BE2C (cell line): ENCODE data around the gene KCNK2.

ENCODE experiments used
- DNase-seq: peaks from one replicate; pipeline ENCODE4 v3.0.0-alpha.2; 2020
- H3K27me3 ChIP-seq: fragments of 250-450 bp; sonication (Bioruptor Pico); 2 replicates; pipeline ENCODE4 v1.5.1; 2020; ENCODE audit warnings: mild to moderate bottlenecking
- H3K36me3 ChIP-seq: fragments of 250-450 bp; sonication (Bioruptor Pico); 2 replicates; pipeline ENCODE4 v1.5.1; 2020; ENCODE audit warnings: mild to moderate bottlenecking
- H3K4me1 ChIP-seq: fragments of 250-450 bp; sonication (Bioruptor Pico); 2 replicates; pipeline ENCODE4 v1.5.1; 2020
- H3K4me3 ChIP-seq: 2 replicates; pipeline ENCODE4 v1.5.1; 2011; ENCODE audit warnings: low read depth, low read length
- H3K9me3 ChIP-seq: fragments of 250-450 bp; sonication (Bioruptor Pico); 2 replicates; pipeline ENCODE4 v1.5.1; 2020
- CTCF ChIP-seq: IDR thresholded peaks from 2 replicates; pipeline ENCODE4 v1.5.1; 2012; ENCODE audit warnings: mild to moderate bottlenecking, low read depth, low read length

Gene KCNK2

GRCh38 chr1:215052256-215053015, 30.1 kb upstream of the KCNK2 start:
- 0 out of 2 replicates have a peak, but pooled peaks cover 4% of the 10 kb centered on the region for H3K27me3 ChIP-seq
- TF ChIP-seq CTCF: no peak
- H3K4me1 ChIP-seq: no peaks in the 10 kb centered on the region
- DNase-seq: no peak
- no peaks in the 10 kb centered on the region for H3K36me3 ChIP-seq
- H3K4me3 ChIP-seq: no peak overlapping the region
- H3K9me3 ChIP-seq: no peaks in the 10 kb centered on the region

- Histone ChIP-seq H3K27me3 (0 out of 2 replicates have a peak, but pooled peaks cover 4% of the 10 kb centered on the region), H3K9me3 (no peaks in the 10 kb centered on the region), H3K36me3 (no peaks in the 10 kb centered on the region), H3K4me3 (no peak overlapping the region), H3K4me1 (no peaks in the 10 kb centered on the region)
- DNase-seq: no peak
- TF ChIP-seq CTCF: no peak
These were observed 28.3 kb upstream of the KCNK2 start for GRCh38 chr1:215054266-215054665.

GRCh38 chr1:215055281-215055935, 27.1 kb upstream of the KCNK2 start:
- TF ChIP-seq CTCF: no peak
- H3K4me1 ChIP-seq: no peaks in the 10 kb centered on the region
- no peaks in the 10 kb centered on the region for H3K36me3 ChIP-seq
- DNase-seq: no peak
- no peaks in the 10 kb centered on the region for H3K9me3 ChIP-seq
- 0 out of 2 replicates have a peak, but pooled peaks cover 4% of the 10 kb centered on the region for H3K27me3 ChIP-seq
- H3K4me3 ChIP-seq: no peak overlapping the region

- DNase-seq: no peak
- TF ChIP-seq CTCF: no peak
- H3K4me3 ChIP-seq: no peak overlapping the region
- H3K9me3 ChIP-seq: no peaks in the 10 kb centered on the region
- H3K4me1 ChIP-seq: no peaks in the 10 kb centered on the region
- 0 out of 2 replicates have a peak, but pooled peaks cover 4% of the 10 kb centered on the region for H3K27me3 ChIP-seq
- H3K36me3 ChIP-seq: no peaks in the 10 kb centered on the region
These were observed 26.0 kb upstream of the KCNK2 start for GRCh38 chr1:215056584-215056983.

GRCh38 chr1:215059947-215060346, 22.6 kb upstream of the KCNK2 start:
- TF ChIP-seq CTCF: no peak
- no peak for DNase-seq
- no peaks in the 10 kb centered on the region for H3K4me1 ChIP-seq

GRCh38 chr1:215064327-215064726, 18.2 kb upstream of the KCNK2 start:
- no peak for TF ChIP-seq CTCF
- Histone ChIP-seq H3K4me3 (no peak overlapping the region), H3K36me3 (no peaks in the 10 kb centered on the region), H3K9me3 (no peaks in the 10 kb centered on the region), H3K27me3 (no peaks in the 10 kb centered on the region; the same call in 1 of the 2 replicates), H3K4me1 (no peaks in the 10 kb centered on the region)
- no peak for DNase-seq

More at GRCh38 chr1:215059947-215060346, 22.6 kb upstream of the KCNK2 start:
- Histone ChIP-seq H3K36me3 (no peaks in the 10 kb centered on the region), H3K9me3 (no peaks in the 10 kb centered on the region), H3K4me3 (no peak overlapping the region), H3K27me3 (no peaks in the 10 kb centered on the region; the same call in 1 of the 2 replicates)
